Measurements from ENCODE around the gene KLHL40.

KLHL40 gene

GRCh38 chr3:42670670-42671069 lies 14.7 kb upstream of the KLHL40 start:
- DNase-seq, result no peak

GRCh38 chr3:42672515-42672914 lies 12.8 kb upstream of the KLHL40 start:
- no peak for DNase-seq

- DNase-seq, result no peak
These were observed 12.3 kb upstream of the KLHL40 start for GRCh38 chr3:42673082-42673481.

- DNase-seq, result no peak
These were observed 11.2 kb upstream of the KLHL40 start for GRCh38 chr3:42674146-42674545.

GRCh38 chr3:42675909-42676308 lies 9.4 kb upstream of the KLHL40 start:
- DNase-seq, result no peak

GRCh38 chr3:42678447-42678846 lies 6.9 kb upstream of the KLHL40 start:
- no peak for DNase-seq

GRCh38 chr3:42680271-42680670 lies 5.1 kb upstream of the KLHL40 start:
- DNase-seq, result no peak

GRCh38 chr3:42680806-42681205 lies 4.5 kb upstream of the KLHL40 start:
- DNase-seq, result no peak

GRCh38 chr3:42681361-42682038 lies 3.8 kb upstream of the KLHL40 start:
- DNase-seq, result no peak

- no peak for DNase-seq
These were observed 2.9 kb upstream of the KLHL40 start for GRCh38 chr3:42682301-42683070.

GRCh38 chr3:42683875-42684598 lies 1.3 kb upstream of the KLHL40 start:
- no peak for DNase-seq

GRCh38 chr3:42684632-42685362 lies 540 bp upstream of the KLHL40 start:
- DNase-seq, result no peak

- no peak for DNase-seq
These were observed 819 bp downstream of the KLHL40 start for GRCh38 chr3:42685891-42686820.

- DNase-seq, result no peak
These were observed 1.7 kb downstream of the KLHL40 start for GRCh38 chr3:42686832-42687650.

GRCh38 chr3:42688016-42688415 lies 2.7 kb downstream of the KLHL40 start:
- DNase-seq, result no peak

GRCh38 chr3:42688487-42689420 lies 3.4 kb downstream of the KLHL40 start:
- DNase-seq, result no peak

GRCh38 chr3:42689421-42690014 lies 4.2 kb downstream of the KLHL40 start:
- DNase-seq, result no peak

GRCh38 chr3:42690191-42690590 lies 4.9 kb downstream of the KLHL40 start:
- DNase-seq, result no peak

Measured in NCI-H748 treated with DMSO at 0.1 percent for 48 hours (cell line).